ENCODE results near the gene CDYL. TPM values are rescaled to one million over a fixed set of nuclear protein-coding genes. Genes with fewer than 3 reads are reported as not detected.
"Not testable (repeated sequence)": the region's sequence is repeated elsewhere in the genome, so short reads cannot be mapped to it uniquely, and the experiment has no call there.

Gene CDYL
- total RNA-seq, 2 experiments from 2014 or later = 31.1 to 31.2 TPM

GRCh38 chr6:4820704-4821276, 44.6 kb downstream of the CDYL start:
- peak; percentile 60 for ATAC-seq
- Mint-ChIP-seq H3K9me3 (peaks cover 12% of the 10 kb centered on the region), H3K27ac (no peak overlapping the region), H3K4me1 (ENCODE audit: low read depth) (peaks cover 42% of the 10 kb centered on the region), H3K36me3 (ENCODE audit: low read depth) (peaks cover 22% of the 10 kb centered on the region), H3K27me3 (no peaks in the 10 kb centered on the region), H3K4me3 (no peak overlapping the region)
- no peak for DNase-seq
- no peak for TF ChIP-seq CTCF (IDR thresholded peaks at IDR 0.05)
- CTCF ChIA-PET = no interaction called here
- POLR2A ChIA-PET = no interaction called here
- intact Hi-C loops (cut with micrococcal nuclease) = no loop called here

GRCh38 chr6:4822476-4822875, 46.3 kb downstream of the CDYL start:
- TF ChIP-seq CTCF (IDR thresholded peaks at IDR 0.05) = no peak
- no peaks in the 10 kb centered on the region for H3K27me3 Mint-ChIP-seq
- H3K9me3 Mint-ChIP-seq = peaks cover 26% of the 10 kb centered on the region
- no peak overlapping the region for H3K4me3 Mint-ChIP-seq
- intact Hi-C loops (cut with micrococcal nuclease) = no loop called here
- no peak overlapping the region for H3K27ac Mint-ChIP-seq
- no peak for ATAC-seq
- ChIA-PET CTCF (no interaction called here), POLR2A (no interaction called here)
- peaks cover 32% of the 10 kb centered on the region for H3K36me3 Mint-ChIP-seq (ENCODE audit: low read depth)
- H3K4me1 Mint-ChIP-seq (ENCODE audit: low read depth) = peaks cover 44% of the 10 kb centered on the region
- no peak for DNase-seq

GRCh38 chr6:4828187-4828698, 52.0 kb downstream of the CDYL start:
- H3K4me3 Mint-ChIP-seq = no peak overlapping the region
- no peak for ATAC-seq
- intact Hi-C loops (cut with micrococcal nuclease) = no loop called here
- H3K9me3 Mint-ChIP-seq = peaks cover 46% of the 10 kb centered on the region
- H3K27me3 Mint-ChIP-seq = no peaks in the 10 kb centered on the region
- CTCF ChIA-PET = interaction anchor here (0.9 to 1.2 kb wide), 2 partner anchors 16 to 17 kb away, joined by 3 read pairs; no protein-coding TSS in a partner anchor
- no peak overlapping the region for H3K27ac Mint-ChIP-seq
- H3K4me1 Mint-ChIP-seq (ENCODE audit: low read depth) = peaks cover 14% of the 10 kb centered on the region
- TF ChIP-seq CTCF (IDR thresholded peaks at IDR 0.05) = no peak
- peaks cover 40% of the 10 kb centered on the region for H3K36me3 Mint-ChIP-seq (ENCODE audit: low read depth)
- POLR2A ChIA-PET = no interaction called here
- no peak for DNase-seq

GRCh38 chr6:4829089-4829488, 52.9 kb downstream of the CDYL start:
- H3K4me1 Mint-ChIP-seq (ENCODE audit: low read depth) = peaks cover 14% of the 10 kb centered on the region

GRCh38 chr6:4835540-4835939, 59.3 kb downstream of the CDYL start:
- POLR2A ChIA-PET; H3K27ac Mint-ChIP-seq; CTCF ChIA-PET; ATAC-seq; H3K4me3 Mint-ChIP-seq; intact Hi-C loops (cut with micrococcal nuclease); H3K27me3 Mint-ChIP-seq; DNase-seq: not testable (repeated sequence)
- peaks cover 25% of the 10 kb centered on the region for H3K9me3 Mint-ChIP-seq
- peaks cover 15% of the 10 kb centered on the region for H3K4me1 Mint-ChIP-seq (ENCODE audit: low read depth)
- peaks cover 39% of the 10 kb centered on the region for H3K36me3 Mint-ChIP-seq (ENCODE audit: low read depth)

More at GRCh38 chr6:4829089-4829488, 52.9 kb downstream of the CDYL start:
- no peak overlapping the region for H3K4me3 Mint-ChIP-seq
- no peak for TF ChIP-seq CTCF (IDR thresholded peaks at IDR 0.05)
- no peak overlapping the region for H3K27ac Mint-ChIP-seq
- ATAC-seq (no peak), DNase-seq (no peak)
- CTCF ChIA-PET = interaction anchor here (1.2 kb wide), 1 partner anchor 18 kb away, joined by 3 read pairs; no protein-coding TSS in a partner anchor
- H3K9me3 Mint-ChIP-seq = peaks cover 41% of the 10 kb centered on the region
- no peaks in the 10 kb centered on the region for H3K27me3 Mint-ChIP-seq
- POLR2A ChIA-PET = interaction anchor here (0.9 to 1.3 kb wide), 2 partner anchors 12 to 24 kb away, joined by 3 to 4 read pairs; no protein-coding TSS in a partner anchor
- intact Hi-C loops (cut with micrococcal nuclease) = no loop called here
- H3K36me3 Mint-ChIP-seq (ENCODE audit: low read depth) = peaks cover 33% of the 10 kb centered on the region

Measured in activated CD8-positive, alpha-beta T cell treated with anti-CD3 and anti-CD28 coated beads for 36 hours (primary cell).